Endodermal cell (in vitro differentiated cells): ENCODE data around the gene ARIH1. TPM values are rescaled to one million over a fixed set of nuclear protein-coding genes. Genes with fewer than 3 reads are reported as not detected.

Experiments used
- DNase-seq: peaks from one replicate; pipeline ENCODE4 v3.0.0-alpha.2; 2017
- H3K27ac ChIP-seq: 2 replicates; pipeline ENCODE4 v1.5.1; 2013; ENCODE audit warnings: mild to moderate bottlenecking, low read depth, low read length, moderate library complexity
- H3K27me3 ChIP-seq: 2 replicates; pipeline ENCODE4 v1.6.1; 2013; ENCODE audit warnings: mild to moderate bottlenecking, low read length, moderate library complexity; ENCODE audit not compliant: insufficient read depth, control insufficient read depth, poor library complexity, severe bottlenecking
- H3K36me3 ChIP-seq: 2 replicates; pipeline ENCODE4 v1.7.0; 2013; ENCODE audit warnings: mild to moderate bottlenecking, low read length, moderate library complexity; ENCODE audit not compliant: control insufficient read depth, insufficient read depth
- H3K4me1 ChIP-seq: one replicate; pipeline ENCODE4 v1.7.0; 2013; ENCODE audit warnings: low read length; ENCODE audit not compliant: control insufficient read depth, insufficient read depth
- H3K4me3 ChIP-seq: 2 replicates; pipeline ENCODE4 v1.5.1; 2013; ENCODE audit warnings: mild to moderate bottlenecking, low read length, moderate library complexity
- H3K9ac ChIP-seq: 2 replicates; pipeline ENCODE4 v1.6.1; 2013; ENCODE audit warnings: mild to moderate bottlenecking, low read length, moderate library complexity; ENCODE audit not compliant: poor library complexity, severe bottlenecking; ENCODE audit errors: extremely low read depth
- H3K9me3 ChIP-seq: 2 replicates; pipeline ENCODE4 v1.6.1; 2013; ENCODE audit warnings: mild to moderate bottlenecking, low read length, moderate library complexity; ENCODE audit not compliant: control insufficient read depth
- H3K27ac Mint-ChIP-seq: 2 replicates; pipeline ENCODE4 v1.8.0; 2020; ENCODE audit warnings: mixed read lengths
- H3K27me3 Mint-ChIP-seq: 2 replicates; pipeline ENCODE4 v1.8.0; 2021; ENCODE audit warnings: mild to moderate bottlenecking, mixed read lengths; ENCODE audit not compliant: insufficient read depth
- H3K36me3 Mint-ChIP-seq: 2 replicates; pipeline ENCODE4 v1.8.0; 2020; ENCODE audit warnings: low read depth, mixed read lengths
- H3K4me1 Mint-ChIP-seq: 2 replicates; pipeline ENCODE4 v1.8.0; 2020; ENCODE audit warnings: mixed read lengths
- H3K4me3 Mint-ChIP-seq: 2 replicates; pipeline ENCODE4 v1.8.0; 2020; ENCODE audit warnings: mild to moderate bottlenecking, moderate library complexity, mixed read lengths
- H3K9me3 Mint-ChIP-seq: 2 replicates; pipeline ENCODE4 v1.8.0; 2020; ENCODE audit warnings: mild to moderate bottlenecking, mixed read lengths
- WGBS, 2 experiments: methylation state at CpG; one replicate each; pipeline versions ENCODE4 v1.1.5 to v1.1.7; 2013; ENCODE audit warnings: missing lambda C conversion rate in 2 of 2, mixed read lengths in 1 of 2; ENCODE audit not compliant: insufficient coverage in 1 of 2, insufficient read length in 1 of 2; 5-methylcytosine and 5-hydroxymethylcytosine counted together
- total RNA-seq, 2 donors: library from RNA; stranded (reverse); fragmentation: NEBNext Ultra II Directional in 1 of 2; extraction: Animal tissue kit (Norgen Biotek cat#: 25700) in 1 of 2; gene quantifications; 2 replicates in 1 of 2; 3 replicates in 1 of 2; pipeline ENCODE4 v1.2.1, GENCODE V29; 2021
- TF ChIP-seq, protein P1 (sequence below): fragments of 200-600 bp; sonication (generic); conservative IDR thresholded peaks from 2 replicates; pipeline ENCODE4 v1.5.0; 2021; ENCODE audit warnings: antibody characterized with exemption, mild to moderate bottlenecking

ARIH1 gene
- total RNA-seq, 2 donors from 2014 or later = 183 to 238 TPM

GRCh38 chr15:72497402-72497801, 23.3 kb downstream of the ARIH1 start:
- peaks cover 17% of the 10 kb centered on the region for H3K36me3 Mint-ChIP-seq
- H3K27ac Mint-ChIP-seq = no peak overlapping the region
- no peak for DNase-seq
- H3K4me3 ChIP-seq = no peak overlapping the region
- no peak overlapping the region for H3K4me3 Mint-ChIP-seq
- H3K9me3 Mint-ChIP-seq = no peaks in the 10 kb centered on the region
- H3K4me1 ChIP-seq = no peaks in the 10 kb centered on the region
- peaks cover 47% of the 10 kb centered on the region for H3K36me3 ChIP-seq
- no peak overlapping the region for H3K27ac ChIP-seq
- TF ChIP-seq, protein P1, sequence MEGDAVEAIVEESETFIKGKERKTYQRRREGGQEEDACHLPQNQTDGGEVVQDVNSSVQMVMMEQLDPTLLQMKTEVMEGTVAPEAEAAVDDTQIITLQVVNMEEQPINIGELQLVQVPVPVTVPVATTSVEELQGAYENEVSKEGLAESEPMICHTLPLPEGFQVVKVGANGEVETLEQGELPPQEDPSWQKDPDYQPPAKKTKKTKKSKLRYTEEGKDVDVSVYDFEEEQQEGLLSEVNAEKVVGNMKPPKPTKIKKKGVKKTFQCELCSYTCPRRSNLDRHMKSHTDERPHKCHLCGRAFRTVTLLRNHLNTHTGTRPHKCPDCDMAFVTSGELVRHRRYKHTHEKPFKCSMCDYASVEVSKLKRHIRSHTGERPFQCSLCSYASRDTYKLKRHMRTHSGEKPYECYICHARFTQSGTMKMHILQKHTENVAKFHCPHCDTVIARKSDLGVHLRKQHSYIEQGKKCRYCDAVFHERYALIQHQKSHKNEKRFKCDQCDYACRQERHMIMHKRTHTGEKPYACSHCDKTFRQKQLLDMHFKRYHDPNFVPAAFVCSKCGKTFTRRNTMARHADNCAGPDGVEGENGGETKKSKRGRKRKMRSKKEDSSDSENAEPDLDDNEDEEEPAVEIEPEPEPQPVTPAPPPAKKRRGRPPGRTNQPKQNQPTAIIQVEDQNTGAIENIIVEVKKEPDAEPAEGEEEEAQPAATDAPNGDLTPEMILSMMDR = no peak
- WGBS, 2 experiments = 93 to 100% methylated on average over 1 of the region's 1 CpG
- H3K27me3 ChIP-seq = no peaks in the 10 kb centered on the region
- H3K9ac ChIP-seq = no peak overlapping the region
- H3K9me3 ChIP-seq = no peaks in the 10 kb centered on the region
- H3K27me3 Mint-ChIP-seq = no peaks in the 10 kb centered on the region
- peaks cover 13% of the 10 kb centered on the region for H3K4me1 Mint-ChIP-seq

GRCh38 chr15:72502220-72502809, 28.2 kb downstream of the ARIH1 start:
- Histone ChIP-seq H3K36me3 (peaks cover 55% of the 10 kb centered on the region), H3K4me1 (no peaks in the 10 kb centered on the region), H3K4me3 (no peak overlapping the region), H3K9ac (no peak overlapping the region), H3K27ac (no peak overlapping the region), H3K27me3 (no peaks in the 10 kb centered on the region), H3K9me3 (no peaks in the 10 kb centered on the region)
- no peak for DNase-seq
- Mint-ChIP-seq H3K4me1 (peaks cover 9% of the 10 kb centered on the region), H3K4me3 (no peak overlapping the region), H3K27me3 (no peaks in the 10 kb centered on the region), H3K27ac (no peak overlapping the region), H3K36me3 (peaks cover 26% of the 10 kb centered on the region), H3K9me3 (no peaks in the 10 kb centered on the region)
- TF ChIP-seq, protein P1 = no peak
- WGBS, 2 experiments = 92 to 96% methylated on average over 3 to 4 of the region's 5 CpGs

- H3K9me3 ChIP-seq = no peaks in the 10 kb centered on the region
- H3K27ac ChIP-seq = no peak overlapping the region
These were observed 29.0 kb downstream of the ARIH1 start for GRCh38 chr15:72503147-72503546.

More at GRCh38 chr15:72503147-72503546, 29.0 kb downstream of the ARIH1 start:
- Mint-ChIP-seq H3K36me3 (peaks cover 20% of the 10 kb centered on the region), H3K27me3 (no peaks in the 10 kb centered on the region), H3K4me3 (no peak overlapping the region), H3K27ac (no peak overlapping the region), H3K4me1 (peaks cover 5% of the 10 kb centered on the region), H3K9me3 (no peaks in the 10 kb centered on the region)
- Histone ChIP-seq H3K36me3 (peaks cover 54% of the 10 kb centered on the region), H3K9ac (no peak overlapping the region), H3K27me3 (no peaks in the 10 kb centered on the region), H3K4me1 (no peaks in the 10 kb centered on the region), H3K4me3 (no peak overlapping the region)
- no peak for DNase-seq
- WGBS, 2 experiments = 93% methylated on average over 1 of the region's 1 CpG; no CpG with 5 or more reads in 1 of the 2 experiments
- TF ChIP-seq, protein P1 = no peak
